Gastrocnemius medialis (tissue), 4 donors: ENCODE data around the gene COLEC11. TPM values are rescaled to one million over a fixed set of nuclear protein-coding genes. Genes with fewer than 3 reads are reported as not detected.

Source experiments
- ATAC-seq, 2 donors: fragments of 150-250 bp; one replicate each; pipeline ENCODE4 v1.9.1; 2016
- DNase-seq, 2 donors: peaks; one replicate each; pipeline ENCODE4 v3.0.0-alpha.2; 2019
- H3K27ac ChIP-seq, 4 donors: fragments of 200-600 bp; sonication (generic); 1 replicate in 1 of 4; 2 replicates in 3 of 4; pipeline ENCODE4 v1.5.1; 2016 to 2018; ENCODE audit warnings: mild to moderate bottlenecking in 2 of 4, moderate library complexity in 1 of 4
- H3K27me3 ChIP-seq, 3 donors: fragments of 200-600 bp; sonication (generic) in 2 of 3; 1 replicate in 1 of 3; 2 replicates in 2 of 3; pipeline versions ENCODE4 v1.5.1 to v1.6.0; 2016 to 2019; ENCODE audit warnings: mild to moderate bottlenecking in 1 of 3, moderate library complexity in 1 of 3
- H3K36me3 ChIP-seq, 2 donors: fragments of 200-600 bp; sonication (generic) in 1 of 2; one replicate each; pipeline ENCODE4 v1.5.1; 2017 to 2018
- H3K4me1 ChIP-seq, 2 donors: fragments of 200-600 bp; sonication (generic) in 1 of 2; one replicate each; pipeline ENCODE4 v1.5.1; 2016 to 2017; ENCODE audit warnings: mild to moderate bottlenecking in 2 of 2
- H3K4me3 ChIP-seq, 4 donors: fragments of 200-600 bp; sonication (generic) in 3 of 4; 1 replicate in 1 of 4; 2 replicates in 3 of 4; pipeline ENCODE4 v1.5.1; 2016 to 2019; ENCODE audit warnings: mild to moderate bottlenecking in 2 of 4
- H3K9me3 ChIP-seq, 3 donors: fragments of 200-600 bp; sonication (generic) in 2 of 3; 1 replicate in 1 of 3; 2 replicates in 2 of 3; pipeline ENCODE4 v1.5.1; 2016 to 2019
- CTCF ChIP-seq, 5 experiments: fragments of 450-650 bp in 3 of 5; fragments of 200-600 bp in 2 of 5; sonication (generic) in 2 of 5; IDR thresholded peaks in 4 of 5; conservative IDR thresholded peaks in 1 of 5; 1 replicate in 4 of 5; 2 replicates in 1 of 5; pipeline ENCODE4 v1.5.1; 2016 to 2019; ENCODE audit warnings: antibody characterized with exemption in 5 of 5, mild to moderate bottlenecking in 3 of 5, moderate library complexity in 3 of 5
- POLR2A ChIP-seq, 2 donors: fragments of 450-650 bp; IDR thresholded peaks; one replicate each; pipeline ENCODE4 v1.6.1; 2017; ENCODE audit warnings: antibody characterized with exemption in 2 of 2, mild to moderate bottlenecking in 2 of 2, moderate library complexity in 2 of 2
- in situ Hi-C, 4 donors: fragments of 200-750 bp; cut with MboI; loops; one replicate each; pipeline versions ENCODE4 v1.15.0 to v1.8.0; 2017; ENCODE audit warnings: low sequenced_read_pairs in 4 of 4
- intact Hi-C: fragments of 100-400 bp; cut with DNase I; formaldehyde crosslinking; loops from one replicate; pipeline ENCODE4 v1.15.1; 2023; ENCODE audit warnings: low total_unique reads
- total RNA-seq, 4 donors: library from RNA; depleted of rRNA; stranded (reverse); fragments of >200 nt; gene quantifications; one replicate each; pipeline versions ENCODE4 v1.1.0 to v1.2.3, GENCODE V29; 2016

Gene COLEC11
- total RNA-seq, 4 donors from 2014 or later: 0.29 to 0.36 TPM; not detected in 2

- intact Hi-C loops: no loop called here
- no peak overlapping the region for H3K27ac ChIP-seq
- in situ Hi-C loops: no loop called here
These were observed 84.9 kb downstream of the COLEC11 start for GRCh38 chr2:3679616-3680393.

GRCh38 chr2:3680548-3681345 is 85.8 kb downstream of the COLEC11 start:
- in situ Hi-C loops: no loop called here
- intact Hi-C loops: no loop called here

More at GRCh38 chr2:3679616-3680393, 84.9 kb downstream of the COLEC11 start:
- H3K4me3 ChIP-seq: no peak overlapping the region
- ATAC-seq (no peak), DNase-seq (no peak)
- no peaks in the 10 kb centered on the region for H3K9me3 ChIP-seq
- H3K27me3 ChIP-seq: no peaks in the 10 kb centered on the region
- TF ChIP-seq POLR2A (IDR thresholded peaks at IDR 0.05): no peak
- TF ChIP-seq CTCF (IDR thresholded peaks at IDR 0.05 in 4 of 5, conservative IDR thresholded peaks at IDR 0.05 in 1 of 5): no peak
- H3K4me1 ChIP-seq: no peaks in the 10 kb centered on the region
- no peaks in the 10 kb centered on the region for H3K36me3 ChIP-seq

DNA sequence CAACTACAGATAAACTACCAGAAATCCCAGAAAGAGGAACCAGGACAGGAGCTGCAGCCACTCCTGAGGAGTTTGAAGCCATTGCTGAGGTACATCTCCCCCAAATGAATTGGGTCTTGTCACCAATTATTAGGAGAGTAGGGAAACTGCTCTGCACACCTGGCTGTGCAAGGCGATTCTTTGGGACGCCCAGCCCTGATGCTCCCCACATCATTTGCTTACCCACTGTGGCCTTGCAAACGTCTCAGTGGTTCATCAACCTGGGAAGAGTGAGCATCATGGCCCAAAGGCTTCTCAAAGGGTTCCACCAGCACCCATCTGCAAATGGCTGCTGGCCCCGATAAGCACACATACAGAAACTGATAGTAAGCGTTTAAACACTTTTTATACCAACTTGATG is 86.7 kb downstream of the COLEC11 start:
- H3K36me3 ChIP-seq: no peaks in the 10 kb centered on the region
- no peak overlapping the region for H3K4me3 ChIP-seq
- intact Hi-C loops (no loop called here), in situ Hi-C loops (no loop called here)
- no peaks in the 10 kb centered on the region for H3K4me1 ChIP-seq
- H3K27me3 ChIP-seq: no peaks in the 10 kb centered on the region
- ATAC-seq (no peak), DNase-seq (no peak)
- H3K9me3 ChIP-seq: no peaks in the 10 kb centered on the region
- H3K27ac ChIP-seq: no peak overlapping the region
- no peak for TF ChIP-seq CTCF (IDR thresholded peaks at IDR 0.05 in 4 of 5, conservative IDR thresholded peaks at IDR 0.05 in 1 of 5)
- TF ChIP-seq POLR2A (IDR thresholded peaks at IDR 0.05): no peak

More at GRCh38 chr2:3680548-3681345, 85.8 kb downstream of the COLEC11 start:
- H3K9me3 ChIP-seq: no peaks in the 10 kb centered on the region
- no peak overlapping the region for H3K27ac ChIP-seq
- no peaks in the 10 kb centered on the region for H3K27me3 ChIP-seq
- no peak for ATAC-seq
- no peaks in the 10 kb centered on the region for H3K36me3 ChIP-seq
- DNase-seq: no peak
- TF ChIP-seq CTCF (IDR thresholded peaks at IDR 0.05 in 4 of 5, conservative IDR thresholded peaks at IDR 0.05 in 1 of 5) (no peak), POLR2A (IDR thresholded peaks at IDR 0.05) (no peak)
- no peaks in the 10 kb centered on the region for H3K4me1 ChIP-seq
- no peak overlapping the region for H3K4me3 ChIP-seq

DNA sequence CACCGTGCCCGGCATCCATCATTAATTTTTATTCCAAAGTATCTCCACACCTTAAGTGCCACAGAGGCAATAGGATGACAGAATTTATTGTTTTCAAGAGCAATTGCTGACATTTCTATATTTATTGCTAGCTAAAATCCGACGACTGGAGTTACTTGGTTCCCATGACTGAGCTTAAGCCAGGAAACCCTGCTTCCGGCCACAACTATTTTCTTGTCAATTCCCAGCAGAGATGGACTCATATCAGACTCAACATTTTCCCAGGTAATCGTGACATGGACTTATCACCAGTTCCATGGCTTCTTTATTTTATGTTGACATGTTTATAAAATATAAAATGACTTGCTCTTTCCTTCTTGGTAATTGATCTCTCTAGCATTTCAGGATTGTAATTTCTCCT is 87.9 kb downstream of the COLEC11 start:
- Histone ChIP-seq H3K4me3 (no peak overlapping the region), H3K36me3 (no peaks in the 10 kb centered on the region), H3K9me3 (no peaks in the 10 kb centered on the region), H3K27me3 (no peaks in the 10 kb centered on the region), H3K27ac (no peak overlapping the region), H3K4me1 (no peaks in the 10 kb centered on the region)
- ATAC-seq (no peak), DNase-seq (no peak)
- no peak for TF ChIP-seq POLR2A (IDR thresholded peaks at IDR 0.05)
- no peak for TF ChIP-seq CTCF (IDR thresholded peaks at IDR 0.05 in 4 of 5, conservative IDR thresholded peaks at IDR 0.05 in 1 of 5)
- intact Hi-C loops: no loop called here
- in situ Hi-C loops: no loop called here
